ENCODE results near the gene PTPN1. TPM values are rescaled to one million over a fixed set of nuclear protein-coding genes. Genes with fewer than 3 reads are reported as not detected.

The PTPN1 gene
- total RNA-seq, 1 experiment from 2014 or later = 65.2 TPM

- Histone ChIP-seq H3K4me1 (peaks cover 3% of the 10 kb centered on the region), H3K27me3 (replicated peaks; ENCODE audit: control insufficient read depth, insufficient read depth, low read length) (no peaks in the 10 kb centered on the region), H3K4me3 (ENCODE audit: low read depth, low read length) (no peak overlapping the region), H3K36me3 (ENCODE audit: control insufficient read depth, insufficient read depth, low read length) (no peaks in the 10 kb centered on the region), H3K9me3 (no peaks in the 10 kb centered on the region)
- Mint-ChIP-seq H3K27me3 (ENCODE audit: insufficient read depth, unreplicated experiment) (no peaks in the 10 kb centered on the region), H3K4me3 (ENCODE audit: unreplicated experiment) (no peak overlapping the region), H3K36me3 (ENCODE audit: insufficient read depth, unreplicated experiment) (no peaks in the 10 kb centered on the region), H3K27ac (ENCODE audit: unreplicated experiment) (no peak overlapping the region), H3K9me3 (ENCODE audit: unreplicated experiment) (no peaks in the 10 kb centered on the region), H3K4me1 (ENCODE audit: low read depth, unreplicated experiment) (peaks cover 5% of the 10 kb centered on the region)
- DNase-seq = no peak
- intact Hi-C loops (cut with micrococcal nuclease; ENCODE audit: unreplicated experiment) = loop anchor here (2.0 to 10.0 kb wide), 2 partner anchors 112 to 316 kb away; no protein-coding TSS in a partner anchor
- no peak for TF ChIP-seq CTCF (IDR thresholded peaks at IDR 0.05; ENCODE audit: insufficient read depth in 1 of 2, low read depth in 1 of 2, low read length in 1 of 2, severe bottlenecking in 1 of 2, unreplicated experiment in 1 of 2)
- POLR2A ChIA-PET = interaction anchor here (0.9 kb wide), 1 partner anchor 44 kb away, joined by 3 read pairs; no protein-coding TSS in a partner anchor
- no TSS peak for BruUV-seq (replicated peaks)
- CTCF ChIA-PET = interaction anchor here (0.5 kb wide), 1 partner anchor 150 kb away, joined by 8 read pairs; no protein-coding TSS in a partner anchor
Observed at GRCh38 chr20:50468378-50468798, 41.8 kb upstream of the PTPN1 start.

- Histone ChIP-seq H3K27me3 (replicated peaks; ENCODE audit: control insufficient read depth, insufficient read depth, low read length) (no peaks in the 10 kb centered on the region), H3K9me3 (no peaks in the 10 kb centered on the region), H3K36me3 (ENCODE audit: control insufficient read depth, insufficient read depth, low read length) (no peaks in the 10 kb centered on the region), H3K4me3 (ENCODE audit: low read depth, low read length) (no peak overlapping the region), H3K4me1 (no peaks in the 10 kb centered on the region; the same call in none of the 2 replicates)
- no peak for TF ChIP-seq CTCF (IDR thresholded peaks at IDR 0.05; ENCODE audit: insufficient read depth in 1 of 2, low read depth in 1 of 2, low read length in 1 of 2, severe bottlenecking in 1 of 2, unreplicated experiment in 1 of 2)
- no TSS peak for BruUV-seq (replicated peaks)
- Mint-ChIP-seq H3K4me3 (ENCODE audit: unreplicated experiment) (no peak overlapping the region), H3K27me3 (ENCODE audit: insufficient read depth, unreplicated experiment) (no peaks in the 10 kb centered on the region), H3K36me3 (ENCODE audit: insufficient read depth, unreplicated experiment) (no peaks in the 10 kb centered on the region), H3K9me3 (ENCODE audit: unreplicated experiment) (no peaks in the 10 kb centered on the region), H3K4me1 (ENCODE audit: low read depth, unreplicated experiment) (peaks cover 1% of the 10 kb centered on the region), H3K27ac (ENCODE audit: unreplicated experiment) (no peak overlapping the region)
- DNase-seq = no peak
- ChIA-PET CTCF (interaction anchor here (0.6 to 0.9 kb wide), 2 partner anchors 9 to 255 kb away, joined by 4 read pairs; no protein-coding TSS in a partner anchor), POLR2A (no interaction called here)
- intact Hi-C loops (cut with micrococcal nuclease; ENCODE audit: unreplicated experiment) = loop anchor here (2.0 to 10.0 kb wide), 2 partner anchors 112 to 316 kb away; no protein-coding TSS in a partner anchor
Observed at GRCh38 chr20:50469176-50469723, 40.9 kb upstream of the PTPN1 start.

GRCh38 chr20:50469796-50470195 lies 40.4 kb upstream of the PTPN1 start:
- BruUV-seq (replicated peaks) = no TSS peak
- intact Hi-C loops (cut with micrococcal nuclease; ENCODE audit: unreplicated experiment) = loop anchor here (2.0 to 10.0 kb wide), 2 partner anchors 111 to 315 kb away; no protein-coding TSS in a partner anchor
- no peak overlapping the region for H3K27ac Mint-ChIP-seq (ENCODE audit: unreplicated experiment)
- H3K4me1 ChIP-seq = no peaks in the 10 kb centered on the region; the same call in 1 of the 2 replicates
- no peaks in the 10 kb centered on the region for H3K36me3 Mint-ChIP-seq (ENCODE audit: insufficient read depth, unreplicated experiment)
- H3K36me3 ChIP-seq (ENCODE audit: control insufficient read depth, insufficient read depth, low read length) = no peaks in the 10 kb centered on the region
- no peak for TF ChIP-seq CTCF (IDR thresholded peaks at IDR 0.05; ENCODE audit: insufficient read depth in 1 of 2, low read depth in 1 of 2, low read length in 1 of 2, severe bottlenecking in 1 of 2, unreplicated experiment in 1 of 2)
- no peak overlapping the region for H3K4me3 Mint-ChIP-seq (ENCODE audit: unreplicated experiment)
- ChIA-PET POLR2A (no interaction called here), CTCF (interaction anchor here (0.6 to 0.9 kb wide), 3 partner anchors 9 to 291 kb away, joined by 4 read pairs; no protein-coding TSS in a partner anchor)
- H3K9me3 ChIP-seq = no peaks in the 10 kb centered on the region
- H3K4me1 Mint-ChIP-seq (ENCODE audit: low read depth, unreplicated experiment) = no peaks in the 10 kb centered on the region
- DNase-seq = no peak
- H3K4me3 ChIP-seq (ENCODE audit: low read depth, low read length) = no peak overlapping the region
- H3K27me3 ChIP-seq (replicated peaks; ENCODE audit: control insufficient read depth, insufficient read depth, low read length) = no peaks in the 10 kb centered on the region
- H3K9me3 Mint-ChIP-seq (ENCODE audit: unreplicated experiment) = no peaks in the 10 kb centered on the region
- H3K27me3 Mint-ChIP-seq (ENCODE audit: insufficient read depth, unreplicated experiment) = no peaks in the 10 kb centered on the region

Data from Caco-2 (cell line).